HepG2 (cell line): ENCODE data around the gene ZNF174. TPM values are rescaled to one million over a fixed set of nuclear protein-coding genes. Genes with fewer than 3 reads are reported as not detected.
A peak's percentile ranks its signal among the peaks of the same experiment; 100 is the strongest.

Source experiments
- FOXA3 ChIP-seq: IDR thresholded peaks from 2 replicates; pipeline ENCODE4 v1.6.1; 2016; ENCODE audit warnings: missing genetic modification reagents, missing compliant biosample characterization
- HNF4A ChIP-seq: sonication (generic); formaldehyde crosslinking; IDR thresholded peaks from 2 replicates; pipeline ENCODE4 v1.4.0; 2020; ENCODE audit warnings: missing genetic modification reagents
- KDM5B ChIP-seq: sonication (generic); formaldehyde crosslinking; IDR thresholded peaks from 2 replicates; pipeline ENCODE4 v1.4.0; 2020; ENCODE audit warnings: missing genetic modification reagents, mild to moderate bottlenecking, borderline replicate concordance
- KIAA2018 ChIP-seq: sonication (generic); formaldehyde crosslinking; IDR thresholded peaks from 2 replicates; pipeline ENCODE4 v1.5.0; 2020; ENCODE audit warnings: mild to moderate bottlenecking, missing genetic modification reagents, borderline replicate concordance
- NFYC ChIP-seq: IDR thresholded peaks from 2 replicates; pipeline ENCODE4 v1.6.1; 2016; ENCODE audit warnings: missing genetic modification reagents, missing compliant biosample characterization
- PRDM10 ChIP-seq: sonication (generic); formaldehyde crosslinking; IDR thresholded peaks from 2 replicates; pipeline ENCODE4 v1.4.0; 2020; ENCODE audit warnings: low read depth, missing genetic modification reagents
- THYN1 ChIP-seq: sonication (generic); formaldehyde crosslinking; IDR thresholded peaks from 2 replicates; pipeline ENCODE4 v1.8.1; 2023; ENCODE audit warnings: low read depth, mild to moderate bottlenecking, moderate library complexity, missing genetic modification reagents, borderline replicate concordance
- ZBTB10 ChIP-seq: sonication (generic); formaldehyde crosslinking; IDR thresholded peaks from 2 replicates; pipeline ENCODE4 v1.4.0; 2020; ENCODE audit warnings: missing genetic modification reagents, borderline replicate concordance
- ZNF580 ChIP-seq: IDR thresholded peaks from 2 replicates; pipeline ENCODE4 v1.6.1; 2016; ENCODE audit warnings: low read depth, borderline replicate concordance
- ZNF619 ChIP-seq: sonication (generic); formaldehyde crosslinking; IDR thresholded peaks from 2 replicates; pipeline ENCODE4 v1.4.0; 2020; ENCODE audit warnings: mild to moderate bottlenecking, missing genetic modification reagents
- polyA plus RNA-seq, 8 experiments: library from polyadenylated mRNA; depleted of rRNA in 3 of 8; stranded (reverse) in 7 of 8; unstranded in 1 of 8; fragments of >200 nt; fragmentation: Illumina TruSeq in 4 of 8; extraction: Trizol in 4 of 8; gene quantifications; 2 replicates each; pipeline versions ENCODE4 v1.2.1 to v1.2.3, GENCODE V29; 2011 to 2016; ENCODE audit warnings: low read depth in 4 of 8, missing spikeins in 1 of 8, mixed read lengths in 1 of 8; ENCODE audit not compliant: insufficient read depth in 1 of 8
- total RNA-seq, 5 experiments: library from RNA; depleted of rRNA; stranded (reverse); fragments of >200 nt; fragmentation: Illumina TruSeq; extraction: Trizol; gene quantifications; 2 replicates each; pipeline ENCODE4 v1.2.3, GENCODE V29; 2016; ENCODE audit warnings: low read depth in 1 of 5

ZNF174 gene
- total and polyA plus RNA-seq, 2 of the 13 experiments (the other 11 are each of a cell fraction or from before 2014, with no cell fraction given) = 8.3 to 10.6 TPM

- TF ChIP-seq PRDM10 (0 out of 2 replicates have a peak, but pooled peaks have one; percentile 3), ZBTB10 (CRISPR knock-in tag) (no peak), KDM5B (CRISPR knock-in tag) (no peak), ZNF580 (CRISPR knock-in tag) (no peak), NFYC (CRISPR knock-in tag) (peak; percentile 90), KIAA2018 (no peak), HNF4A (CRISPR knock-in tag) (no peak), THYN1 (CRISPR knock-in tag) (no peak), ZNF619 (CRISPR knock-in tag) (no peak), FOXA3 (CRISPR knock-in tag) (no peak)
Measured at GRCh38 chr16:3443108-3444031, 42.4 kb downstream of the ZNF174 start, which contains the start of the genes NAA60 and ZNF597 (continued).
